K562 (cell line): ENCODE data around the gene SYT17.

Experiments used
- ATF3 ChIP-seq, 2 experiments: fragments of 450-650 bp in 1 of 2; sonication (generic) in 1 of 2; formaldehyde crosslinking in 1 of 2; IDR thresholded peaks in 1 of 2; conservative IDR thresholded peaks in 1 of 2; 2 replicates each; pipeline versions ENCODE4 v1.6.1 to v1.8.1; 2016 to 2023; ENCODE audit warnings: mild to moderate bottlenecking in 2 of 2, moderate library complexity in 2 of 2, inconsistent platforms in 1 of 2, missing genetic modification reagents in 1 of 2
- CTCF ChIP-seq, 3 experiments: IDR thresholded peaks in 2 of 3; conservative IDR thresholded peaks in 1 of 3; 2 replicates each; pipeline ENCODE4 v1.5.1; 2011 to 2012; ENCODE audit warnings: low read length in 3 of 3, mild to moderate bottlenecking in 3 of 3, control low read depth in 2 of 3, improper control_type of control experiment in 1 of 3, inconsistent platforms in 1 of 3, low read depth in 1 of 3, mixed read lengths in 1 of 3, moderate library complexity in 1 of 3; ENCODE audit not compliant: insufficient read depth in 2 of 3
- E2F6 ChIP-seq, 2 experiments: IDR thresholded peaks; 2 replicates each; pipeline ENCODE4 v1.6.1; 2011; ENCODE audit warnings: borderline replicate concordance in 1 of 2, control low read depth in 1 of 2, low read depth in 1 of 2, low read length in 1 of 2, mild to moderate bottlenecking in 1 of 2, mixed read lengths in 1 of 2, moderate library complexity in 1 of 2; ENCODE audit not compliant: insufficient read depth in 1 of 2, insufficient read length in 1 of 2, poor library complexity in 1 of 2, severe bottlenecking in 1 of 2; ENCODE audit errors: extremely low read depth in 1 of 2
- FOXM1 ChIP-seq, 2 experiments: fragments of 450-650 bp in 1 of 2; sonication (generic) in 1 of 2; formaldehyde crosslinking in 1 of 2; IDR thresholded peaks; 2 replicates each; pipeline versions ENCODE4 v1.6.1 to v1.9.0; 2017 to 2022; ENCODE audit warnings: low read depth in 2 of 2, mild to moderate bottlenecking in 2 of 2, missing genetic modification reagents in 1 of 2, moderate library complexity in 1 of 2
- GABPA ChIP-seq: fragments of 200-800 bp; sonication (Bioruptor generic); conservative IDR thresholded peaks from 2 replicates; pipeline ENCODE4 v1.6.1; 2016; ENCODE audit warnings: low read depth, missing genetic modification characterization, missing compliant biosample characterization
- GATAD2A ChIP-seq: fragments of 450-650 bp; IDR thresholded peaks from 2 replicates; pipeline ENCODE4 v1.6.1; 2017
- GTF2A2 ChIP-seq: IDR thresholded peaks from 2 replicates; pipeline ENCODE4 v1.6.1; 2016; ENCODE audit warnings: mild to moderate bottlenecking, missing genetic modification characterization, missing compliant biosample characterization
- MEF2A ChIP-seq: IDR thresholded peaks from 2 replicates; pipeline ENCODE4 v1.6.1; 2011; ENCODE audit warnings: low read depth, mild to moderate bottlenecking, low read length, moderate library complexity; ENCODE audit not compliant: control insufficient read depth
- NRF1 ChIP-seq, 2 experiments: fragments of 450-650 bp; IDR thresholded peaks in 1 of 2; conservative IDR thresholded peaks in 1 of 2; 2 replicates each; pipeline ENCODE4 v1.6.1; 2014; ENCODE audit warnings: mild to moderate bottlenecking in 2 of 2
- RAD21 ChIP-seq, 2 experiments: fragments of 250-450 bp in 1 of 2; fragments of 450-650 bp in 1 of 2; sonication (Bioruptor Pico) in 1 of 2; formaldehyde crosslinking in 1 of 2; IDR thresholded peaks in 1 of 2; conservative IDR thresholded peaks in 1 of 2; 2 replicates each; pipeline versions ENCODE4 v1.4.0 to v1.8.0; 2020 to 2022; ENCODE audit warnings: mild to moderate bottlenecking in 2 of 2, moderate library complexity in 1 of 2
- SP1 ChIP-seq: sonication (generic); formaldehyde crosslinking; IDR thresholded peaks from 2 replicates; pipeline ENCODE4 v1.8.1; 2022; ENCODE audit warnings: mild to moderate bottlenecking, missing genetic modification reagents
- YY1 ChIP-seq, 3 experiments: IDR thresholded peaks; 2 replicates each; pipeline ENCODE4 v1.6.1; 2011; ENCODE audit warnings: low read length in 2 of 3, mild to moderate bottlenecking in 2 of 3, moderate library complexity in 2 of 3, borderline replicate concordance in 1 of 3, control low read depth in 1 of 3, low read depth in 1 of 3; ENCODE audit not compliant: insufficient read depth in 3 of 3, insufficient replicate concordance in 2 of 3, control insufficient read depth in 1 of 3, insufficient read length in 1 of 3; ENCODE audit errors: extremely low read depth in 1 of 3
- ZBTB8A ChIP-seq: fragments of 450-650 bp; IDR thresholded peaks from 2 replicates; pipeline ENCODE4 v1.6.1; 2018; ENCODE audit warnings: mild to moderate bottlenecking, moderate library complexity; ENCODE audit not compliant: partially characterized antibody
- TF ChIP-seq, protein P1 (sequence below): fragments of 250-450 bp; sonication (Bioruptor Pico); IDR thresholded peaks from 2 replicates; pipeline ENCODE4 v1.5.0; 2020; ENCODE audit warnings: mild to moderate bottlenecking, borderline replicate concordance

GRCh38 chr16:19288872-19289799, 121.1 kb downstream of the SYT17 start:
- TF ChIP-seq NRF1 (conservative IDR thresholded peaks at IDR 0.05 in 1 of 2, IDR thresholded peaks at IDR 0.05 in 1 of 2) = no peak
- no peak for TF ChIP-seq FOXM1 (IDR thresholded peaks at IDR 0.05; ENCODE audit: low read depth)
- TF ChIP-seq FOXM1 (CRISPR knock-in tag; IDR thresholded peaks at IDR 0.05; ENCODE audit: low read depth) = no peak
- no peak for TF ChIP-seq ATF3 (IDR thresholded peaks at IDR 0.05)
- TF ChIP-seq ATF3 (CRISPR knock-in tag; conservative IDR thresholded peaks at IDR 0.05) = no peak
- no peak for TF ChIP-seq YY1 (IDR thresholded peaks at IDR 0.05; ENCODE audit: borderline replicate concordance in 1 of 3, control insufficient read depth in 1 of 3, extremely low read depth in 1 of 3, insufficient read depth in 3 of 3, insufficient read length in 1 of 3, insufficient replicate concordance in 2 of 3, low read depth in 1 of 3, low read length in 2 of 3)
- TF ChIP-seq, protein P1, sequence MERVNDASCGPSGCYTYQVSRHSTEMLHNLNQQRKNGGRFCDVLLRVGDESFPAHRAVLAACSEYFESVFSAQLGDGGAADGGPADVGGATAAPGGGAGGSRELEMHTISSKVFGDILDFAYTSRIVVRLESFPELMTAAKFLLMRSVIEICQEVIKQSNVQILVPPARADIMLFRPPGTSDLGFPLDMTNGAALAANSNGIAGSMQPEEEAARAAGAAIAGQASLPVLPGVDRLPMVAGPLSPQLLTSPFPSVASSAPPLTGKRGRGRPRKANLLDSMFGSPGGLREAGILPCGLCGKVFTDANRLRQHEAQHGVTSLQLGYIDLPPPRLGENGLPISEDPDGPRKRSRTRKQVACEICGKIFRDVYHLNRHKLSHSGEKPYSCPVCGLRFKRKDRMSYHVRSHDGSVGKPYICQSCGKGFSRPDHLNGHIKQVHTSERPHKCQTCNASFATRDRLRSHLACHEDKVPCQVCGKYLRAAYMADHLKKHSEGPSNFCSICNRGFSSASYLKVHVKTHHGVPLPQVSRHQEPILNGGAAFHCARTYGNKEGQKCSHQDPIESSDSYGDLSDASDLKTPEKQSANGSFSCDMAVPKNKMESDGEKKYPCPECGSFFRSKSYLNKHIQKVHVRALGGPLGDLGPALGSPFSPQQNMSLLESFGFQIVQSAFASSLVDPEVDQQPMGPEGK (CRISPR knock-in tag) = no peak
- no peak for TF ChIP-seq GATAD2A
- TF ChIP-seq SP1 (CRISPR knock-in tag) = no peak
- no peak for TF ChIP-seq CTCF (IDR thresholded peaks at IDR 0.05 in 2 of 3, conservative IDR thresholded peaks at IDR 0.05 in 1 of 3; ENCODE audit: insufficient read depth in 2 of 3, low read depth in 1 of 3, low read length in 3 of 3)
- TF ChIP-seq GTF2A2 (tag) = no peak
- no peak for TF ChIP-seq RAD21 (CRISPR knock-in tag; conservative IDR thresholded peaks at IDR 0.05 in 1 of 2, IDR thresholded peaks at IDR 0.05 in 1 of 2)
- TF ChIP-seq E2F6 (IDR thresholded peaks at IDR 0.05; ENCODE audit: borderline replicate concordance in 1 of 2, extremely low read depth in 1 of 2, insufficient read depth in 1 of 2, insufficient read length in 1 of 2, low read depth in 1 of 2, low read length in 1 of 2, poor library complexity in 1 of 2, severe bottlenecking in 1 of 2) = no peak
- TF ChIP-seq ZBTB8A = no peak
- TF ChIP-seq GABPA (tag) = no peak
- TF ChIP-seq MEF2A = no peak
